HL-60 (cell line): Measurements from ENCODE around the gene GET4.

Experiments used
- DNase-seq, 2 experiments: peaks; one replicate each; pipeline ENCODE4 v3.0.0-alpha.2; 2010 to 2020; ENCODE audit warnings: low read depth in 1 of 2, low spot score in 1 of 2
- H3K27ac ChIP-seq: fragments of 250-450 bp; sonication (Bioruptor Pico); replicated peaks from 2 replicates; pipeline ENCODE4 v1.5.1; 2020; ENCODE audit warnings: mild to moderate bottlenecking, moderate library complexity
- H3K27me3 ChIP-seq: fragments of 250-450 bp; sonication (Bioruptor Pico); 2 replicates; pipeline ENCODE4 v1.5.1; 2021; ENCODE audit warnings: mild to moderate bottlenecking, moderate library complexity; ENCODE audit not compliant: insufficient read depth, poor library complexity, severe bottlenecking
- H3K4me3 ChIP-seq: replicated peaks from 2 replicates; pipeline ENCODE4 v1.5.1; 2011; ENCODE audit warnings: mild to moderate bottlenecking, control low read depth, low read length; ENCODE audit not compliant: insufficient read depth
- GABPA ChIP-seq: IDR thresholded peaks from 2 replicates; pipeline ENCODE4 v1.6.1; 2012; ENCODE audit warnings: low read depth
- POLR2AphosphoS5 ChIP-seq: IDR thresholded peaks from 2 replicates; pipeline ENCODE4 v1.6.1; 2012; ENCODE audit warnings: low read depth
- SPI1 ChIP-seq: IDR thresholded peaks from 2 replicates; pipeline ENCODE4 v1.6.1; 2012; ENCODE audit warnings: low read depth, mild to moderate bottlenecking, borderline replicate concordance
- TF ChIP-seq, protein P1 (sequence below): IDR thresholded peaks from 2 replicates; pipeline ENCODE4 v1.6.1; 2012; ENCODE audit warnings: low read depth; ENCODE audit not compliant: insufficient replicate concordance
- TF ChIP-seq, protein P2 (sequence below): IDR thresholded peaks from one replicate; pipeline ENCODE4 v1.5.1; 2011; ENCODE audit warnings: low read length, control low read depth, inconsistent platforms; ENCODE audit not compliant: insufficient read depth

GET4 gene

GRCh38 chr7:918441-919113, 42.2 kb downstream of the GET4 start:
- Histone ChIP-seq H3K27me3 (no peaks in the 10 kb centered on the region), H3K4me3 (no peak overlapping the region), H3K27ac (no peak overlapping the region)
- TF ChIP-seq POLR2AphosphoS5, result no peak
- TF ChIP-seq SPI1, result no peak
- TF ChIP-seq, protein P1, sequence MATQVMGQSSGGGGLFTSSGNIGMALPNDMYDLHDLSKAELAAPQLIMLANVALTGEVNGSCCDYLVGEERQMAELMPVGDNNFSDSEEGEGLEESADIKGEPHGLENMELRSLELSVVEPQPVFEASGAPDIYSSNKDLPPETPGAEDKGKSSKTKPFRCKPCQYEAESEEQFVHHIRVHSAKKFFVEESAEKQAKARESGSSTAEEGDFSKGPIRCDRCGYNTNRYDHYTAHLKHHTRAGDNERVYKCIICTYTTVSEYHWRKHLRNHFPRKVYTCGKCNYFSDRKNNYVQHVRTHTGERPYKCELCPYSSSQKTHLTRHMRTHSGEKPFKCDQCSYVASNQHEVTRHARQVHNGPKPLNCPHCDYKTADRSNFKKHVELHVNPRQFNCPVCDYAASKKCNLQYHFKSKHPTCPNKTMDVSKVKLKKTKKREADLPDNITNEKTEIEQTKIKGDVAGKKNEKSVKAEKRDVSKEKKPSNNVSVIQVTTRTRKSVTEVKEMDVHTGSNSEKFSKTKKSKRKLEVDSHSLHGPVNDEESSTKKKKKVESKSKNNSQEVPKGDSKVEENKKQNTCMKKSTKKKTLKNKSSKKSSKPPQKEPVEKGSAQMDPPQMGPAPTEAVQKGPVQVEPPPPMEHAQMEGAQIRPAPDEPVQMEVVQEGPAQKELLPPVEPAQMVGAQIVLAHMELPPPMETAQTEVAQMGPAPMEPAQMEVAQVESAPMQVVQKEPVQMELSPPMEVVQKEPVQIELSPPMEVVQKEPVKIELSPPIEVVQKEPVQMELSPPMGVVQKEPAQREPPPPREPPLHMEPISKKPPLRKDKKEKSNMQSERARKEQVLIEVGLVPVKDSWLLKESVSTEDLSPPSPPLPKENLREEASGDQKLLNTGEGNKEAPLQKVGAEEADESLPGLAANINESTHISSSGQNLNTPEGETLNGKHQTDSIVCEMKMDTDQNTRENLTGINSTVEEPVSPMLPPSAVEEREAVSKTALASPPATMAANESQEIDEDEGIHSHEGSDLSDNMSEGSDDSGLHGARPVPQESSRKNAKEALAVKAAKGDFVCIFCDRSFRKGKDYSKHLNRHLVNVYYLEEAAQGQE, result no peak
- no peak for TF ChIP-seq GABPA
- TF ChIP-seq, protein P2, sequence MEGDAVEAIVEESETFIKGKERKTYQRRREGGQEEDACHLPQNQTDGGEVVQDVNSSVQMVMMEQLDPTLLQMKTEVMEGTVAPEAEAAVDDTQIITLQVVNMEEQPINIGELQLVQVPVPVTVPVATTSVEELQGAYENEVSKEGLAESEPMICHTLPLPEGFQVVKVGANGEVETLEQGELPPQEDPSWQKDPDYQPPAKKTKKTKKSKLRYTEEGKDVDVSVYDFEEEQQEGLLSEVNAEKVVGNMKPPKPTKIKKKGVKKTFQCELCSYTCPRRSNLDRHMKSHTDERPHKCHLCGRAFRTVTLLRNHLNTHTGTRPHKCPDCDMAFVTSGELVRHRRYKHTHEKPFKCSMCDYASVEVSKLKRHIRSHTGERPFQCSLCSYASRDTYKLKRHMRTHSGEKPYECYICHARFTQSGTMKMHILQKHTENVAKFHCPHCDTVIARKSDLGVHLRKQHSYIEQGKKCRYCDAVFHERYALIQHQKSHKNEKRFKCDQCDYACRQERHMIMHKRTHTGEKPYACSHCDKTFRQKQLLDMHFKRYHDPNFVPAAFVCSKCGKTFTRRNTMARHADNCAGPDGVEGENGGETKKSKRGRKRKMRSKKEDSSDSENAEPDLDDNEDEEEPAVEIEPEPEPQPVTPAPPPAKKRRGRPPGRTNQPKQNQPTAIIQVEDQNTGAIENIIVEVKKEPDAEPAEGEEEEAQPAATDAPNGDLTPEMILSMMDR, result no peak
- DNase-seq, result no peak

GRCh38 chr7:919114-919442, 42.7 kb downstream of the GET4 start:
- H3K27me3 ChIP-seq, result no peaks in the 10 kb centered on the region
- H3K4me3 ChIP-seq, result no peak overlapping the region
- no peak overlapping the region for H3K27ac ChIP-seq
- TF ChIP-seq GABPA, result no peak
- TF ChIP-seq, protein P2, result no peak
- TF ChIP-seq, protein P1, result no peak
- TF ChIP-seq SPI1, result no peak
- TF ChIP-seq POLR2AphosphoS5, result no peak
- DNase-seq, result no peak

DNA sequence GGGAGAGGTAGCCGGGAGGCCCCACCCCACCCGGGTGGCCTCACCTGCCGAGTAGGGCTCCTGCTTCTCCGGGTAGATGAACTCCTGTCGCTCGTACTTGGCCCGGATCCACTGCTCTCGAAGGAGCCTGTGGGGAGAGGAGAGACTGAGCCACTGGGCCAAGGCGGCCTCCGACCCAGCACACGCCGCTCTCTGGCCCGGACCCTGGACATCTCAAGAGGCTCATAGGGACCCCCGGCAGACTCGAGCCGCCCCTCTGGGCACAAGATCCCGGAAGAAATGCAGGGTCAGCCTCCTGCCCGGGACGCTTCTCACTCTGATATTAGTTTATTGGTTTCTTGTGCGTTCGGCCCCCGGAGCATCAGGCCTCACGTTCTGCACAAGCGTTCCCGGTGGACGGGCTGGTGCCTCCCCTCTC, 43.6 kb downstream of the GET4 start:
- TF ChIP-seq GABPA, result no peak
- TF ChIP-seq, protein P2, result no peak
- no peak for TF ChIP-seq POLR2AphosphoS5
- TF ChIP-seq, protein P1, result no peak
- no peak for TF ChIP-seq SPI1
- H3K27ac ChIP-seq, result no peak overlapping the region
- H3K4me3 ChIP-seq, result no peak overlapping the region
- DNase-seq, result no peak
- no peaks in the 10 kb centered on the region for H3K27me3 ChIP-seq
